ENCODE data around the gene GRK7.

DNA sequence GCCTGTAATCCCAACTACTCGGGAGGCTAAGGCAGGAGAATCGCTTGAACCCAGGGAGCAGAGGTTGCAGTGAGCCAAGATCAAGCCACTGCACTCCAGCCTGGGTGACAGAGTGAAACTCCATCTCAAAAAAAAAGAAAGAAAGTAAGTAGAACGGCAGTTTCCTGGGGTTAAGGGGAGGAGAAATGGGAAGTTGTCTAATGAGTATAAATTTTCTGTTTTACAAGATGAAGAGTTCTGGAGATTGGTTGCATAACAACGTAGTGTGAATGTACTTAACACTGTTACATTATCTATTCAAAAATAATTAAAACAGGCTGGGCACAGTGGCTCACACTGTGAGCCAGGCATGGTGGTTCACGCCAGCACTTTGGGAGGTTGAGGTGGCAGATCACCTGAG lies 45.4 kb downstream of the GRK7 start:
- TF ChIP-seq, protein P1, sequence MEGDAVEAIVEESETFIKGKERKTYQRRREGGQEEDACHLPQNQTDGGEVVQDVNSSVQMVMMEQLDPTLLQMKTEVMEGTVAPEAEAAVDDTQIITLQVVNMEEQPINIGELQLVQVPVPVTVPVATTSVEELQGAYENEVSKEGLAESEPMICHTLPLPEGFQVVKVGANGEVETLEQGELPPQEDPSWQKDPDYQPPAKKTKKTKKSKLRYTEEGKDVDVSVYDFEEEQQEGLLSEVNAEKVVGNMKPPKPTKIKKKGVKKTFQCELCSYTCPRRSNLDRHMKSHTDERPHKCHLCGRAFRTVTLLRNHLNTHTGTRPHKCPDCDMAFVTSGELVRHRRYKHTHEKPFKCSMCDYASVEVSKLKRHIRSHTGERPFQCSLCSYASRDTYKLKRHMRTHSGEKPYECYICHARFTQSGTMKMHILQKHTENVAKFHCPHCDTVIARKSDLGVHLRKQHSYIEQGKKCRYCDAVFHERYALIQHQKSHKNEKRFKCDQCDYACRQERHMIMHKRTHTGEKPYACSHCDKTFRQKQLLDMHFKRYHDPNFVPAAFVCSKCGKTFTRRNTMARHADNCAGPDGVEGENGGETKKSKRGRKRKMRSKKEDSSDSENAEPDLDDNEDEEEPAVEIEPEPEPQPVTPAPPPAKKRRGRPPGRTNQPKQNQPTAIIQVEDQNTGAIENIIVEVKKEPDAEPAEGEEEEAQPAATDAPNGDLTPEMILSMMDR (IDR thresholded peaks at IDR 0.05; ENCODE audit: insufficient read depth, low read depth, low read length) = no peak
- TF ChIP-seq EZH2 (IDR thresholded peaks at IDR 0.05; ENCODE audit: insufficient read depth, low read length) = no peak
